GM19351 (cell line): ENCODE measurements around the gene TUBGCP4.
"Not testable (repeated sequence)": the region's sequence is repeated elsewhere in the genome, so short reads cannot be mapped to it uniquely, and the experiment has no call there.

ENCODE experiments used
- ATAC-seq: cut with Tn5 transposase; IDR thresholded peaks from one replicate; pipeline ENCODE4 v1.9.1; 2021; ENCODE audit warnings: mild to moderate bottlenecking, moderate library complexity; ENCODE audit not compliant: unreplicated experiment

Gene TUBGCP4

DNA sequence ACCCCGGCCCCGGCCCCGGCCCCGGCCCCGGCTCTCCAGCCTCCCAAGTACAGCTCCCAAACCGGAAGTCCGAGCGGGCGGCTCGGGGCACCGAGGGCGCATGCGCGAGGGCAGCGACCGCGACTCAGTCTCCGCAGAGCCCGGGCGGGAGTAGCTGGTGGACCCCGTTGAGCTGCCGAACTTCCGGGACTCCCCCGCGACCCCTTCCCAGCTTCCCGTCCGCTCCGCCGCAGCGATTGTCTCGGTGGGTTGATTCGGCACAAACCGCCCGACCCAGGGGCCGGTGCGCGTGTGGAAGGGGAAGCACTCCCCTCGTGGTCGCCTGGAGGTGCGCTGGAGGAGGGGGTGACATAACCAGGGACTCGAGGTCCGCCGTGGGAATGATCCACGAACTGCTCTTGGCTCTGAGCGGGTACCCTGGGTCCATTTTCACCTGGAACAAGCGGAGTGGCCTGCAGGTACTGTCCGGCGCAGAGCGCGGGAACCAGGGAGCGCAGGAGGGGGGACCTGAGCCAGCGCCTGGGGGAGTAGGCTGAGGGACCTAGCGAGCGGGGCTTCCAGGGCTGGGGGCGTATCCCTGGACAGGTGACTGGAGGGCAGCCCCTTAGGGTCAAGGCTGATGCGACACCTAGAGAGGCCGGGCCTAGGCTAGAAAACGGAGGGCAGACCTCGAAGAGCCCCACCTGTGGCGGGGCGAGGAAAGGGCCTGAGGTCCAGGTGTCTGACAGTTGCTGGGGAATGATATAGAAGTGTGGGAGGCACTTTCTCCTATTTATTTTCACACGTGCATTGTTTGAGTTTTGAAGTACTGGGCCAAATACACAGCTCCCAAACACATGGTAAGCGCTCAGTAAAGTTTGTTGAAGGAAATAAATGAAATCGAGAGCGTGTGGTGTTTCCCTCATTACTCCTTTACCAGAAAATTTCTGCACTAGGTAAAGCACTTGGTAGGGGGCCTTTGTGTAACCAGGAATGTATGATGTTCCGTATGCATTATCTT lies at the start of gene TUBGCP4, which contains the start of gene ZSCAN29:
Gene TUBGCP4 (plus strand): TSS at position 127 of the 1,000 bp plus-strand sequence. CDS start 254 bp downstream, at position 381.
Gene ZSCAN29 (minus strand): TSS at position 69 of the 1,000 bp plus-strand sequence. CDS start 1,130 bp downstream, outside the sequence.
- peak; percentile 71 for ATAC-seq

- no peak for ATAC-seq
These were observed 45.7 kb upstream of the TUBGCP4 start for GRCh38 chr15:43325039-43325684.

GRCh38 chr15:43329217-43329959 lies 41.5 kb upstream of the TUBGCP4 start:
- ATAC-seq = no peak

GRCh38 chr15:43329960-43330779 lies 40.7 kb upstream of the TUBGCP4 start, which contains the start of gene LCMT2:
TSS of gene LCMT2 (minus strand) at chr15:43330573. CDS start at chr15:43330489, 84 bp downstream.
- peak; percentile 94 for ATAC-seq

DNA sequence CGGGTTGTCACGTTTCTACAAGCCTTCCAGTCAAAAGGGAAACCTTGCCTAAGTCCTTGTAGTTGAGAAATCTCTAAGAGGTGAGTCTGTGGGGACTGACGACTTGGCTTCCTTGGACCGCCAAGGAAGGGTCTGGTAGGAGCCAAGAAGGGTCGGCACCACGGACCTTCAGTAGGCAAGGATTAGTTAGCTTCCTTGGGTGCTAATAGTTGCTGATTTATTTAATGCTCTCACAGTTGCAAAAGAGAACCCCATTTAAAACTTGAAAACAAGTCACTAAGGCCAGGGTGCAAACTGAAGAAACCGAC lies 40.2 kb upstream of the TUBGCP4 start:
- ATAC-seq = peak; percentile 4

GRCh38 chr15:43346305-43346704 lies 24.6 kb upstream of the TUBGCP4 start:
- ATAC-seq = no peak

- no peak for ATAC-seq
These were observed 23.8 kb upstream of the TUBGCP4 start for GRCh38 chr15:43347114-43347513.

DNA sequence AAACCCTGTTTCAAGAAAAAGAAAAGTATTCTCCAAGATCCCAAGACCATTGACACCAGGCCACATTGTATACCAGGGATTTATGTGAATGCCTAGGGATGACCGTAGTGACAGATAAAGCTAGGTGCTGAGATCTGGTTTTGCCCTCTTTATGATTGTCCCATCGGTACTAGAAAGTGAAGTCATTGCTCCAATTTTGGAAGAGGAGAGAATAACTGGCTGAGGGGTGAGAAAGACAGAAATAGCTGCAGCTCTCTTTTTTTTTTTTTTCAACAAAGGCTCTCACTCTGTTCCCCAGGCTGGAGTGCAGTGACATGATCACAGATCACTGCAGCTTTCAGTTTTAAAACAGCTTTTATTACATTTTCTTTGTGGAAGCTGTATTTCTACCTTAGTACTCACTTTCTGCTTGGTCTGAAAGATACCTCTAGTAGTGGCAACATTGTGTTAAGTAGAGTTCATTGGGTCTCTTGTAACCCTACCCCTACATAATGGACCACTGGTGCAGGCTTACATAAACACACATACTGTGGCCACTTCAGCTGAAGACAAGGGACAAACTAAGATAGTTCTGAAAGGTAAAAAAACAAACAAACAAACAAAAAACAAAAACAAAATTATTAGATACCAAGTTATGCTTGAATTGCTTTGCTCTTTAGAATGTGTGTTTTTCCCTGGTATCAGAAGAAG lies 18.1 kb upstream of the TUBGCP4 start:
- ATAC-seq = no peak

- ATAC-seq = no peak
These were observed 10.1 kb upstream of the TUBGCP4 start for GRCh38 chr15:43360821-43361220.

GRCh38 chr15:43361313-43361903 lies 9.5 kb upstream of the TUBGCP4 start:
- no peak for ATAC-seq

- peak; percentile 38 for ATAC-seq
These were observed 459 bp upstream of the TUBGCP4 start for GRCh38 chr15:43370310-43370974.

DNA sequence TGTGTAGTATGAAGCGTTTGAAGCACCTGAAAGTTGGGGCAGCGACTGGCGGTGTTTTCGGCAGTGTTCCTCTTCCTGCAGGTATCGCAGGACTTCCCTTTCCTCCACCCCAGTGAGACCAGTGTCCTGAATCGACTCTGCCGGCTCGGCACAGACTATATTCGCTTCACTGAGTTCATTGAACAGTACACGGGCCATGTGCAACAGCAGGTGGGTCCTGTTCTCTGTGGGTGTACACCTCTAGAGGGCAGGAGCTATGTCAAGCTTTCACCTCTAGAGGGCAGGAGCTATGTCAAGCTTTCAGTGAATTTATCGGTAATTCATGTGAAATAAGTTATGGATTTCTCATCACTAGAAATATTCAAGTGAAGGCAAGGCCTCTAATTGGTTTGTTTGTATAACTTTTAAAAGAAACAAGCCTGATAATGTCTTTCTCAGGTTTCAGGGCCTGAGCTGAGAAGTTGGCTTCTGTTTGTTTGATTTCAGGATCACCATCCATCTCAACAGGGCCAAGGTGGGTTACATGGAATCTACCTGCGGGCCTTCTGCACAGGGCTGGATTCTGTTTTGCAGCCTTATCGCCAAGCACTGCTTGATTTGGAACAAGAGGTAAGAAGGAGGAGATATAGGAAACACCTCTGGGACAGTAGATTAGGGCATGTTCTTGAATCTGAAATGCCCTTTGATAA lies 5.3 kb downstream of the TUBGCP4 start:
- no peak for ATAC-seq

GRCh38 chr15:43378601-43379000 lies 7.7 kb downstream of the TUBGCP4 start:
- no peak for ATAC-seq

GRCh38 chr15:43382310-43382709 lies 11.4 kb downstream of the TUBGCP4 start:
- ATAC-seq = no peak

GRCh38 chr15:43383070-43383469 lies 12.2 kb downstream of the TUBGCP4 start:
- no peak for ATAC-seq

DNA sequence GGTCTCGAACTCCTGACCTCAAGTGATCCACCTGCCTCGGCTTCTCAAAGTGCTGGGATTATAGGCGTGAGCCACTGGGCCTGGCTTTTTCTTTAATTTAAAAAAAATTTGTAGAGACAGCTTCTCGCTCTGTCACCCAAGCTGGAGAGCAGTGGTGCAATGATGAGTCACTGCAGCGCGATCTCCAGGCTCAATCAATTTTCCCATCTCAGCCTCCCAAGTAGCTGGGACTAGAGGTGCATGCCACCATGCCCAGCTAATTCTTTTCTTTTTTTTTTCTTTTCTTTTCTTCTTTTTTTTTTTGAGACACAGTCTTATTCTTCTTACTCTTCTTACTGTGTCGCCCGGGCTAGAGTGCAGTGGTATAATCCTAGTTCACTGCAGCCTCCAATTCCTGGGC lies 19.8 kb downstream of the TUBGCP4 start:
- no peak for ATAC-seq

DNA sequence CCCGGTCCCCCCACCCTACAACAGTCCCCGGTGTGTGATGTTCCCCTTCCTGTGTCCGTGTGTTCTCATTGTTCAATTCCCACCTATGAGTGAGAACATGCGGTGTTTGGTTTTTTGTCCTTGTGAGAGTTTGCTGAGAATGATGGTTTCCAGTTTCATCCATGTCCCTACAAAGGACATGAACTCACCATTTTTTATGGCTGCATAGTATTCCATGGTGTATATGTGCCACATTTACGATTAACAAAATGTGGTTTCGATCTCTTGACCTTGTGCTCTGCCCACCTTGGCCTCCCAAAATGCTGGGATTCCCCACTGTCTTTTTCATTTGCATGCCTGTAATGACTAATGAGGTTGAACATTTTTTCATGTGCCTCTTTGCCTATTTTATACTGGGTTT lies 22.7 kb downstream of the TUBGCP4 start:
- not testable (repeated sequence) for ATAC-seq

DNA sequence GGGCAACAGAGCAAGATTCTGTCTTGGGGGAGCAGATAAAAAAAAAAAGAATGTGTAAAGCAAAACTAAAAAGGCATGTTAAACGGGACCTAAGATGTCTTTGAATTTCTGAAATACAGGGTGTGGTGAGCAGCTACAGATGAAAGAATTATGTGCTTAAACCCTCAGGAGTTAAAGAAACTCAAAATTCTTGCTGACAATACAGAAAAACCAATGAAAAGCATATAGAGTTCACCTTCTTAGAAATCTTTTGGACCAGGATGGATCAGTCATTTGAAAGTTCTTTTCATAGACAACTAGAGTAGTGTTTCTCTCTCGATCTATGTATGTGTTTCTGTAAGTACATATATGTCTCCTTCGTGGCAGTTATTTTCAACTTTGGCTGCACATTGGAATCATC lies 31.4 kb downstream of the TUBGCP4 start:
- no peak for ATAC-seq
